Adrenal gland (tissue), 12 donors: ENCODE results near the gene CCNY. TPM values are rescaled to one million over a fixed set of nuclear protein-coding genes. Genes with fewer than 3 reads are reported as not detected.

Source experiments
- DNase-seq, 7 donors: peaks; one replicate each; pipeline ENCODE4 v3.0.0-alpha.2; 2019 to 2020
- H3K27ac ChIP-seq, 5 donors: fragments of 200-600 bp; sonication (generic) in 4 of 5; 1 replicate in 3 of 5; 2 replicates in 2 of 5; pipeline versions ENCODE4 v1.5.1 to v1.8.0; 2016 to 2020; ENCODE audit warnings: mild to moderate bottlenecking in 1 of 5
- H3K27me3 ChIP-seq: fragments of 200-600 bp; 2 replicates; pipeline ENCODE4 v1.8.0; 2021
- H3K36me3 ChIP-seq, 2 donors: fragments of 200-600 bp; replicated peaks in 1 of 2; 1 replicate in 1 of 2; 2 replicates in 1 of 2; pipeline versions ENCODE4 v1.5.1 to v1.8.0; 2018 to 2022
- H3K4me1 ChIP-seq, 2 donors: fragments of 200-600 bp; replicated peaks in 1 of 2; 1 replicate in 1 of 2; 2 replicates in 1 of 2; pipeline versions ENCODE4 v1.5.1 to v1.8.0; 2018 to 2021
- H3K4me3 ChIP-seq, 4 donors: fragments of 200-600 bp; sonication (generic) in 3 of 4; one replicate each; pipeline ENCODE4 v1.5.1; 2016 to 2018
- H3K9me3 ChIP-seq, 3 donors: fragments of 200-600 bp; sonication (generic) in 1 of 3; replicated peaks in 1 of 3; 1 replicate in 2 of 3; 2 replicates in 1 of 3; pipeline versions ENCODE4 v1.5.1 to v1.8.0; 2016 to 2021
- CTCF ChIP-seq, 6 experiments: fragments of 450-650 bp in 4 of 6; fragments of 200-600 bp in 2 of 6; sonication (generic) in 1 of 6; IDR thresholded peaks; 1 replicate in 5 of 6; 2 replicates in 1 of 6; pipeline versions ENCODE4 v1.5.1 to v1.8.0; 2016 to 2021; ENCODE audit warnings: antibody characterized with exemption in 6 of 6, mild to moderate bottlenecking in 2 of 6, moderate library complexity in 1 of 6
- POLR2A ChIP-seq, 2 donors: fragments of 450-650 bp; IDR thresholded peaks; one replicate each; pipeline ENCODE4 v1.6.1; 2017; ENCODE audit warnings: antibody characterized with exemption in 2 of 2, mild to moderate bottlenecking in 2 of 2, moderate library complexity in 1 of 2
- WGBS, 4 donors: extraction: QIAGEN DNeasy Blood & Tissue Kit in 2 of 4; methylation state at CpG; one replicate each; pipeline versions ENCODE4 v1.1.5 to v1.1.7; 2013 to 2017; 5-methylcytosine and 5-hydroxymethylcytosine counted together
- intact Hi-C, 2 donors: fragments of 100-400 bp; cut with DNase I; formaldehyde crosslinking; loops; one replicate each; pipeline versions ENCODE4 v1.14.1 to v1.15.0; 2022 to 2023
- polyA plus RNA-seq, 3 donors: library from polyadenylated mRNA; stranded (reverse); fragments of 200-250 nt in 2 of 3; fragments of 350-450 nt in 1 of 3; fragmentation: Illumina TruSeq in 1 of 3; extraction: RNeasy Lipid Tissue Mini Kit (QIAGEN cat#74804) in 1 of 3; gene quantifications; one replicate each; pipeline ENCODE4 v1.2.3, GENCODE V29; 2013 to 2014
- total RNA-seq, 9 donors: library from RNA; depleted of rRNA in 4 of 9; stranded (reverse); fragments of >200 nt in 4 of 9; fragments of 120-200 nt in 1 of 9; fragmentation: NEBNext Ultra II Directional in 1 of 9; extraction: Animal tissue kit (Norgen Biotek cat#: 25700) in 1 of 9; gene quantifications; one replicate each; pipeline versions ENCODE4 v1.1.0 to v1.2.4, GENCODE V29; 2013 to 2023
- donor health status: healthy with polysubstance abuse.
- donor health status: Bipolar disorder and iron deficiency.
- donor health status: DM: yes; HTN: yes; CAD: no.
- donor health status: DM: no; HTN: no; CAD: no.
- donor health status: DM: no; HTN: no; CAD: no.
- donor health status: DM: yes; HTN: yes; CAD: no.

CCNY gene
- total and polyA plus RNA-seq, 12 donors = 18.3 to 87.0 (median 45.2) TPM

- Histone ChIP-seq H3K36me3 (peaks cover 0 to 17% of the 10 kb centered on the region in 2 donors), H3K27me3 (no peaks in the 10 kb centered on the region), H3K27ac (no peak overlapping the region), H3K4me3 (no peak overlapping the region), H3K4me1 (peaks cover 0 to 6% of the 10 kb centered on the region in 2 donors), H3K9me3 (no peaks in the 10 kb centered on the region)
- intact Hi-C loops = no loop called here
- DNase-seq = no peak
- TF ChIP-seq CTCF (IDR thresholded peaks at IDR 0.05) = no peak
- TF ChIP-seq POLR2A (IDR thresholded peaks at IDR 0.05) = no peak
- 91 to 100% (median 98%) methylated on average over 1 of the region's 1 CpG for WGBS, 4 donors
These were observed 222.0 kb downstream of the CCNY start for GRCh38 chr10:35558276-35558675.

GRCh38 chr10:35559416-35559815, 223.1 kb downstream of the CCNY start:
- intact Hi-C loops = no loop called here
- 96 to 100% (median 97%) methylated on average over 4 to 5 of the region's 5 CpGs for WGBS, 4 donors
- Histone ChIP-seq H3K36me3 (peaks cover 0 to 7% of the 10 kb centered on the region in 2 donors), H3K27ac (no peak overlapping the region), H3K27me3 (no peaks in the 10 kb centered on the region), H3K4me3 (no peak overlapping the region), H3K9me3 (no peaks in the 10 kb centered on the region), H3K4me1 (peaks cover 0 to 10% of the 10 kb centered on the region in 2 donors)
- TF ChIP-seq CTCF (IDR thresholded peaks at IDR 0.05) = no peak
- TF ChIP-seq POLR2A (IDR thresholded peaks at IDR 0.05) = no peak
- no peak for DNase-seq

GRCh38 chr10:35561715-35562114, 225.4 kb downstream of the CCNY start:
- intact Hi-C loops = loop anchor here in 1 of 2 donors (10.0 kb wide), 1 partner anchor 447 kb away; no protein-coding TSS in a partner anchor
- H3K4me3 ChIP-seq = no peak overlapping the region
- peaks cover 0 to 8% of the 10 kb centered on the region in 2 donors for H3K36me3 ChIP-seq
- whole genome bisulfite sequencing, 4 donors = 93 to 97% (median 94%) methylated on average over 5 of the region's 5 CpGs
- peaks cover 4 to 16% of the 10 kb centered on the region in 2 donors for H3K4me1 ChIP-seq
- no peaks in the 10 kb centered on the region for H3K9me3 ChIP-seq
- no peak overlapping the region for H3K27ac ChIP-seq
- no peak for DNase-seq
- no peaks in the 10 kb centered on the region for H3K27me3 ChIP-seq
- TF ChIP-seq POLR2A (IDR thresholded peaks at IDR 0.05) = no peak
- TF ChIP-seq CTCF (IDR thresholded peaks at IDR 0.05) = no peak

- WGBS, 4 donors = 96 to 100% (median 100%) methylated on average over 1 of the region's 1 CpG
- Histone ChIP-seq H3K27ac (no peak overlapping the region), H3K27me3 (no peaks in the 10 kb centered on the region), H3K4me1 (peaks cover 4 to 16% of the 10 kb centered on the region in 2 donors), H3K4me3 (no peak overlapping the region), H3K9me3 (no peaks in the 10 kb centered on the region), H3K36me3 (peaks cover 0 to 9% of the 10 kb centered on the region in 2 donors)
- TF ChIP-seq CTCF (IDR thresholded peaks at IDR 0.05) (no peak), POLR2A (IDR thresholded peaks at IDR 0.05) (no peak)
- DNase-seq = no peak
- intact Hi-C loops = loop anchor here in 1 of 2 donors (10.0 kb wide), 1 partner anchor 448 kb away; no protein-coding TSS in a partner anchor
These were observed 226.1 kb downstream of the CCNY start for GRCh38 chr10:35562427-35562826.
